ENCODE measurements around the gene CCDC149. TPM values are rescaled to one million over a fixed set of nuclear protein-coding genes. Genes with fewer than 3 reads are reported as not detected.

The CCDC149 gene
- total RNA-seq, 4 donors from 2014 or later, result 2.8 to 10.0 (median 4.8) TPM

DNA sequence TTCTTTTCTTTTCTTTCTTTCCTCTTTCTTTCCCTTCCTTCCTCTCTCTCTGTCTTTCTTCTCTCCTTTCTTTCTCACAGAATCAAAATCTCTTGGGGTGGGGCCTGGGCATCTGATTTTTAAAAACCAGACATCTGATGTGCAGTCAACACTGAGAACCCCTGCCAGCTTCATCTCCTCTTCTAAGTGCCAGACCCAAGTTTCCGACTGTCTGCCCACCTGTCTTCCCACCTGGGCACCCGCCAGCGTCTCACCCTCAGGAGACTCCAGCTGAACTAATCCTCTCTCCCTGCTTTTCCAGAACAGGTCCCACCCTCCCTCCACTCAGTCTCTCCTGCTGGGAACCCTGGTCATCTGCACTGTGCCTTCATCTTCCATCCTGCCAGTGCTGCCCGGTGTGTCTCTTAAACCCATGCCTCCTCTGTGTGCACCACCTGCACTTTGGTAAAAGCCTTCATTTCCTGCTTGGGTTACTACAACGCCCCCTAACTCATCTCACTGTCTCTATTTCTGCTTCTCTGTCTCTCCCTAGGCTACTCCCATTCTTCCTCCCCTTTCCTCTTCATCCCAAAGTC lies 114.7 kb downstream of the CCDC149 start:
- Histone ChIP-seq H3K4me1 (peaks cover 28 to 31% of the 10 kb centered on the region in 2 donors), H3K9me3 (no peaks in the 10 kb centered on the region), H3K36me3 (no peaks in the 10 kb centered on the region), H3K27ac (no peak overlapping the region), H3K27me3 (peaks cover 0 to 13% (median 0%) of the 10 kb centered on the region in 3 donors), H3K4me3 (no peak overlapping the region)
- intact Hi-C loops (cut with DNase I; ENCODE audit: low total_unique reads) (loop anchor here (10.0 kb wide), 1 partner anchor 313 kb away; no protein-coding TSS in a partner anchor), in situ Hi-C loops (cut with MboI; ENCODE audit: low sequenced_read_pairs in 4 of 4) (loop anchor here in 2 of 4 donors (25.0 kb wide), 1 partner anchor 311 kb away; no protein-coding TSS in a partner anchor)
- no peak for ATAC-seq
- no peak for TF ChIP-seq POLR2A (IDR thresholded peaks at IDR 0.05)
- TF ChIP-seq, protein P1, sequence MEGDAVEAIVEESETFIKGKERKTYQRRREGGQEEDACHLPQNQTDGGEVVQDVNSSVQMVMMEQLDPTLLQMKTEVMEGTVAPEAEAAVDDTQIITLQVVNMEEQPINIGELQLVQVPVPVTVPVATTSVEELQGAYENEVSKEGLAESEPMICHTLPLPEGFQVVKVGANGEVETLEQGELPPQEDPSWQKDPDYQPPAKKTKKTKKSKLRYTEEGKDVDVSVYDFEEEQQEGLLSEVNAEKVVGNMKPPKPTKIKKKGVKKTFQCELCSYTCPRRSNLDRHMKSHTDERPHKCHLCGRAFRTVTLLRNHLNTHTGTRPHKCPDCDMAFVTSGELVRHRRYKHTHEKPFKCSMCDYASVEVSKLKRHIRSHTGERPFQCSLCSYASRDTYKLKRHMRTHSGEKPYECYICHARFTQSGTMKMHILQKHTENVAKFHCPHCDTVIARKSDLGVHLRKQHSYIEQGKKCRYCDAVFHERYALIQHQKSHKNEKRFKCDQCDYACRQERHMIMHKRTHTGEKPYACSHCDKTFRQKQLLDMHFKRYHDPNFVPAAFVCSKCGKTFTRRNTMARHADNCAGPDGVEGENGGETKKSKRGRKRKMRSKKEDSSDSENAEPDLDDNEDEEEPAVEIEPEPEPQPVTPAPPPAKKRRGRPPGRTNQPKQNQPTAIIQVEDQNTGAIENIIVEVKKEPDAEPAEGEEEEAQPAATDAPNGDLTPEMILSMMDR (IDR thresholded peaks at IDR 0.05 in 4 of 5, conservative IDR thresholded peaks at IDR 0.05 in 1 of 5), result no peak
- no peak for DNase-seq

DNA sequence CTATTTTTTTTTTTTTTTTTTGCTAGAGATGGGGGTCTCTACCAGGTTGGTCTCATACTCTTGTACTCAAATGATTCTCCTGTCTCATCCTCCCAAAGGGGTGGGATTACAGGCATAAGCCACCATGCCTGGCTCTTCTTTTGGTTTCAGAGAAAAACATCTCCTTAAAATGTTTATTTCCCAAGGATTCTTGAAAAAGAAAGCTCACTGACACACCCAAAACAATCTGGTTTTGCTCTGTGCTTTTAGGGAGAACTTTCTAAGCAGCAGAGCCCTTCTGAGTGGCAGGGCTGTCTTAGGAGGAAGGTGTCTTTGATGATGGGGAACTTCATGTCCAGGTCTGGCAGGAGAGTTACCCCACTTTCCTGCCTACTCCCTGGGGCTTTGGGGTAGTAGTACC lies 116.2 kb downstream of the CCDC149 start:
- TF ChIP-seq POLR2A (IDR thresholded peaks at IDR 0.05), result no peak
- TF ChIP-seq, protein P1 (IDR thresholded peaks at IDR 0.05 in 4 of 5, conservative IDR thresholded peaks at IDR 0.05 in 1 of 5), result no peak
- Histone ChIP-seq H3K27me3 (peaks cover 0 to 13% (median 0%) of the 10 kb centered on the region in 3 donors), H3K27ac (peak overlapping the region in 1 of 4 donors; percentile 21), H3K9me3 (no peaks in the 10 kb centered on the region), H3K4me1 (peaks cover 23 to 27% of the 10 kb centered on the region in 2 donors), H3K36me3 (no peaks in the 10 kb centered on the region), H3K4me3 (no peak overlapping the region)
- intact Hi-C loops (cut with DNase I; ENCODE audit: low total_unique reads) (loop anchor here (10.0 kb wide), 1 partner anchor 312 kb away; no protein-coding TSS in a partner anchor), in situ Hi-C loops (cut with MboI; ENCODE audit: low sequenced_read_pairs in 4 of 4) (loop anchor here in 2 of 4 donors (25.0 kb wide), 1 partner anchor 309 kb away; no protein-coding TSS in a partner anchor)
- DNase-seq (no peak), ATAC-seq (no peak)

DNA sequence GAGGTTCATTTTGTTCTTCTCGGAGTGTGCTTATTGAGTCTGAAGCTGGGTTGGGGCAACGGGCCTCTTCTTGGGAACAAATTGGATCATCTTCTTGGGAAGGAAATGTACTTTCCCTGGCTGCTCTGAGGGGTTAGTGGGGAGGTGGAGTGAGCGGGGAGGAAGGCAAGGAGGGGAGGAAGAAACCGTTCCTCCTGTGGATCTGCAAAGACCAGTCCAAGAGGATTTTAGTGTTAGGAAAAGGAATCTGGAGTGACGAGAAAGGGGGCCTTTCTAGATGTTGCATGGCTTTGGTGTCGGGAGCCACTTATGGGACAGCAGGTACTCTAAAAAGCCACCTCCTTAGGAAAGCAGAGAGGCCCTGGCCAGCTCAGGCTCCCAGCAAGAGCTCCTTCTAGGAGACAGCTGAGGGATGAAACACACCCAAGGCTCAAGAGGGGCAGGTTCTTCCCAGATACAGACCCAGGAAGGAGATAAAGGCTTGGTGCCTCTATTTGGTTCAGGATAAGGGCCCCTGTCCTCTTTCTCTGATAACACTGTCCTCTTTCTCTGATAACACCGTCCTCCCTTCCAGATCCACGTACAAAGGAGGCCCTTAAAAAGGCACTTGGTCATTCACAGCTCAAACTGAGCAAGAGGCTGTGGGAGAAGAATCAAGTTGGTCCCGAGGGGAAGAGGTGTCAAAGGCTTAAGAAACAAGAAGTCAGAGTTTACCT lies 117.0 kb downstream of the CCDC149 start:
- TF ChIP-seq, protein P1 (IDR thresholded peaks at IDR 0.05 in 4 of 5, conservative IDR thresholded peaks at IDR 0.05 in 1 of 5), result no peak
- no peak for TF ChIP-seq POLR2A (IDR thresholded peaks at IDR 0.05)
- intact Hi-C loops (cut with DNase I; ENCODE audit: low total_unique reads), result loop anchor here (10.0 kb wide), 1 partner anchor 311 kb away; no protein-coding TSS in a partner anchor

DNA sequence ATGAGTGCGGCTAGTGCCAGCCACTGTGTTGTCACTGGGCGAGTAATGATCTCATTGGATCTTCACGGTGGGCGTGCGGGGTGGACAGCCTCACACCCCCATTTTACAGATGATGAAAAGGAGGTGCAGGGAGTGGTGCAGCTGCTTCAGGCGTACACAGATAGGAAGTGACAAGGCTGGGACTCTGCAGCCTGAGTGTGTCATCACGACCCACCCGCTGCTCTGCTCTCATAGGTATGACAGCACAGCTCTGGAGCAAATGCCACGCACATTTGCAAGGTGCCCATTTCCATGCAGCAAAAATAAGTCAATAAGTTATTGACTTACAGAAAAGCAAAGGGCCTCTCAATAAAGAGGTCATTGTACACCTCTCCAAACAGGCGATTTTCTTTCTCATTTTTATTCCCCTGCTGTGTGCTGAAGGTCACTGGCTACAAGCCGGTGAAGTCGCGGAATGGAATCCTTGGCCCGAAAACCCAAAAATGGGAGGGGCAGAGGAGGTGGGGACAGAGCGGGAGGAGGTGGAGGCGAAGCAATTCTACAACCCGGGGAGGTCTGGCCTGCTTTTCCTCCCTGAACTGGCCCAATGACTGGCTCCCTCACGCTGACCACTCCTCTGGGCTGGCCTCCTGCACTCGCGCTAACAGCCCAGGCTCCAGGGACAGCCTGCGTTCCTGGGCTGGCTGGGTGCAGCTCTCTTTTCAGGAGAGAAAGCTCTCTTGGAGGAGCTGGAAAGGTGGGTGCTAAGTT lies 117.8 kb downstream of the CCDC149 start, which contains the start of gene SOD3:
TSS of gene SOD3 (plus strand) at position 658 of the 750 bp plus-strand sequence. CDS start 3,949 bp downstream, outside the sequence.
- Histone ChIP-seq H3K4me3 (peak within 1 kb of the TSS; percentile 18 to 51 (median 37)), H3K27ac (peak within 1 kb of the TSS; percentile 34 to 74 (median 57)), H3K9me3 (no peaks in the 10 kb centered on the region), H3K36me3 (no peaks in the 10 kb centered on the region), H3K27me3 (peaks cover 0 to 8% (median 0%) of the 10 kb centered on the region in 3 donors), H3K4me1 (peaks cover 13 to 19% of the 10 kb centered on the region in 2 donors)
- intact Hi-C loops (cut with DNase I; ENCODE audit: low total_unique reads) (loop anchor here (10.0 kb wide), 1 partner anchor 310 kb away; no protein-coding TSS in a partner anchor), in situ Hi-C loops (cut with MboI; ENCODE audit: low sequenced_read_pairs in 4 of 4) (loop anchor here in 2 of 4 donors (25.0 kb wide), 1 partner anchor 308 kb away; no protein-coding TSS in a partner anchor)
- ATAC-seq (peak; percentile 71 to 74), DNase-seq (peak; percentile 48 to 66)
- TF ChIP-seq, protein P1 (IDR thresholded peaks at IDR 0.05 in 4 of 5, conservative IDR thresholded peaks at IDR 0.05 in 1 of 5), result no peak
- TF ChIP-seq POLR2A (IDR thresholded peaks at IDR 0.05), result peak; percentile 18 to 22

More for the DNA sequence above, 117.0 kb downstream of the CCDC149 start:
- H3K27ac ChIP-seq, result peak overlapping the region; percentile 34 to 74 (median 57)
- no peaks in the 10 kb centered on the region for H3K36me3 ChIP-seq
- DNase-seq, result no peak
- H3K4me1 ChIP-seq, result peaks cover 15 to 21% of the 10 kb centered on the region in 2 donors
- ATAC-seq, result peak; percentile 30 to 45
- in situ Hi-C loops (cut with MboI; ENCODE audit: low sequenced_read_pairs in 4 of 4), result loop anchor here in 2 of 4 donors (25.0 kb wide), 1 partner anchor 309 kb away; no protein-coding TSS in a partner anchor
- peak overlapping the region; percentile 18 to 51 (median 37) for H3K4me3 ChIP-seq
- H3K27me3 ChIP-seq, result peaks cover 0 to 13% (median 0%) of the 10 kb centered on the region in 3 donors
- H3K9me3 ChIP-seq, result no peaks in the 10 kb centered on the region
